Neutrophil (primary cell): Measurements from ENCODE around the gene QSOX2.

Experiments used
- H3K27ac ChIP-seq: fragments of 200-600 bp; sonication (generic); 2 replicates; pipeline ENCODE4 v1.5.1; 2016; ENCODE audit warnings: mild to moderate bottlenecking, moderate library complexity
- H3K27me3 ChIP-seq: fragments of 200-600 bp; sonication (generic); 2 replicates; pipeline ENCODE4 v1.6.0; 2016; ENCODE audit warnings: mild to moderate bottlenecking
- H3K36me3 ChIP-seq: fragments of 200-600 bp; sonication (generic); 2 replicates; pipeline ENCODE4 v1.5.1; 2017
- H3K4me1 ChIP-seq, 2 experiments: fragments of 200-600 bp in 1 of 2; sonication (generic) in 1 of 2; 1 replicate in 1 of 2; 2 replicates in 1 of 2; pipeline versions ENCODE4 v1.5.1 to v1.6.1; 2013 to 2016; ENCODE audit warnings: low read depth in 1 of 2, low read length in 1 of 2, mild to moderate bottlenecking in 1 of 2, moderate library complexity in 1 of 2; ENCODE audit not compliant: control insufficient read depth in 1 of 2, insufficient read depth in 1 of 2
- H3K4me3 ChIP-seq, 2 experiments: fragments of 200-600 bp in 1 of 2; sonication (generic) in 1 of 2; 1 replicate in 1 of 2; 2 replicates in 1 of 2; pipeline ENCODE4 v1.5.1; 2013 to 2016; ENCODE audit warnings: low read depth in 1 of 2, low read length in 1 of 2, mild to moderate bottlenecking in 1 of 2, moderate library complexity in 1 of 2
- H3K9me3 ChIP-seq: fragments of 200-600 bp; sonication (generic); 2 replicates; pipeline ENCODE4 v1.5.1; 2016
- TF ChIP-seq, protein P1 (sequence below): fragments of 200-600 bp; sonication (generic); IDR thresholded peaks from 2 replicates; pipeline ENCODE4 v1.5.1; 2016; ENCODE audit warnings: antibody characterized with exemption

The QSOX2 gene

DNA sequence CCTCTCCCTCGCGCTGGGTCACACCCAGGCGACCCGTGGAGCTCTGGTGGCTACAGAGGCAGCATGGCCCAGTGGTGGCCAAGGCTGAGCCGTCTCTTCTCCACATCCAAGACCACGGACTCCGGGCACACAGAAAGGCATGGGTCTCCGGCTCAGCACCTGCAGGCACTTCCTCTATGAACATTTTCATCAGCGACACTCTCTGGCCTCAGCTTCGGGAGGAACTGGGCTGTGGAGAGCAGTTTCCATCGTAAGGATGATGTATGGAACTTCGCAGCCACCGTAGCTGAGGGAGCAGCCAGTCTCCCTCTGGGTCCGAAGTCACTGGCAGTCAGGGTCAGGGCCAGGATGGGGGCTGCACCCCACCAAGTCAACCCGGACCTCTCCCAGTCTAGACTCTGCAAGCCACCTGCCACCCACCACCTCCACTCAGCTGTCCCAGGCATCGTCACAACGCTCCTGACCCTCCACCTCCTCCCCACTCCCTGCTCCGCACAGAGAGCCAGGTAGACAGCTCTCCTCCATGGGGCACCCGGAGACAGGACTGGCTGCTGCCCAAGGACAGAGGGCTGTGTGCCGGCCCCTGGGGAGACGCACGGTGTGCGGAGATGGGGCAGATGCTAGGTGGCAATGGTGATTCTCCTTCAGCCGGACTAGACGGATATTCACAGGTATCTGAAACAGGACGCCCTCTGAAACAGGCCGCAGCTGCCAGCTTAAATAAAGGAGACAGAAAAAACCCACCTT, 9.7 kb downstream of the QSOX2 start:
- Histone ChIP-seq H3K36me3 (no peaks in the 10 kb centered on the region), H3K4me3 (no peak overlapping the region), H3K4me1 (peaks cover 20 to 21% of the 10 kb centered on the region in 2 experiments), H3K27me3 (no peaks in the 10 kb centered on the region), H3K9me3 (no peaks in the 10 kb centered on the region), H3K27ac (no peak overlapping the region)
- TF ChIP-seq, protein P1, sequence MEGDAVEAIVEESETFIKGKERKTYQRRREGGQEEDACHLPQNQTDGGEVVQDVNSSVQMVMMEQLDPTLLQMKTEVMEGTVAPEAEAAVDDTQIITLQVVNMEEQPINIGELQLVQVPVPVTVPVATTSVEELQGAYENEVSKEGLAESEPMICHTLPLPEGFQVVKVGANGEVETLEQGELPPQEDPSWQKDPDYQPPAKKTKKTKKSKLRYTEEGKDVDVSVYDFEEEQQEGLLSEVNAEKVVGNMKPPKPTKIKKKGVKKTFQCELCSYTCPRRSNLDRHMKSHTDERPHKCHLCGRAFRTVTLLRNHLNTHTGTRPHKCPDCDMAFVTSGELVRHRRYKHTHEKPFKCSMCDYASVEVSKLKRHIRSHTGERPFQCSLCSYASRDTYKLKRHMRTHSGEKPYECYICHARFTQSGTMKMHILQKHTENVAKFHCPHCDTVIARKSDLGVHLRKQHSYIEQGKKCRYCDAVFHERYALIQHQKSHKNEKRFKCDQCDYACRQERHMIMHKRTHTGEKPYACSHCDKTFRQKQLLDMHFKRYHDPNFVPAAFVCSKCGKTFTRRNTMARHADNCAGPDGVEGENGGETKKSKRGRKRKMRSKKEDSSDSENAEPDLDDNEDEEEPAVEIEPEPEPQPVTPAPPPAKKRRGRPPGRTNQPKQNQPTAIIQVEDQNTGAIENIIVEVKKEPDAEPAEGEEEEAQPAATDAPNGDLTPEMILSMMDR: no peak

DNA sequence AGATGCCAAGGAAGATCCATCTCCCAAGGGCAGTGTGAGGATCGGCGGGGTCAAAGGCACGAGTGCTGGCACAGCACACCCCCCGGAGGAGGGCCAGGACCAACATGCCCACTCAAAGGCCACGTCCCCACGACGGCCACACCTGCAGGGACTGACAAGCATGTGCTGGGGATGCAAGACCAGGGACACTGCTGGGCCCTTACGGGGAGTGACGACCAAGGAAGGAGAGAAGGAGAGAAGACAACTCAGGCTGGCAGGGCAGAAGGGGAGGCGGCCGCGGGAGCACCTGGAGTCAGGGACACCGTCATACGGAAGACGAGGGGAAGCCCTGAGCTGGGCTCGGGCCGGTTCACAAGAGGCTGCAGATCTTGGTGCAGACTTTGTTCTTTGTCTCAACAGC, 10.4 kb downstream of the QSOX2 start:
- TF ChIP-seq, protein P1: no peak
- no peaks in the 10 kb centered on the region for H3K27me3 ChIP-seq
- H3K4me1 ChIP-seq: peaks cover 20 to 21% of the 10 kb centered on the region in 2 experiments
- H3K9me3 ChIP-seq: no peaks in the 10 kb centered on the region
- H3K36me3 ChIP-seq: no peaks in the 10 kb centered on the region
- H3K4me3 ChIP-seq: no peak overlapping the region
- no peak overlapping the region for H3K27ac ChIP-seq

GRCh38 chr9:136234597-136234996, 11.0 kb downstream of the QSOX2 start:
- Histone ChIP-seq H3K9me3 (no peaks in the 10 kb centered on the region), H3K27ac (no peak overlapping the region), H3K4me1 (peaks cover 20 to 21% of the 10 kb centered on the region in 2 experiments), H3K36me3 (no peaks in the 10 kb centered on the region), H3K27me3 (no peaks in the 10 kb centered on the region), H3K4me3 (no peak overlapping the region)
- TF ChIP-seq, protein P1: no peak

- H3K9me3 ChIP-seq: no peaks in the 10 kb centered on the region
- no peak overlapping the region for H3K27ac ChIP-seq
- H3K27me3 ChIP-seq: no peaks in the 10 kb centered on the region
- TF ChIP-seq, protein P1: no peak
- H3K4me1 ChIP-seq: peaks cover 20 to 21% of the 10 kb centered on the region in 2 experiments
- H3K36me3 ChIP-seq: no peaks in the 10 kb centered on the region
- H3K4me3 ChIP-seq: no peak overlapping the region
Measured at GRCh38 chr9:136233868-136234267, 11.7 kb downstream of the QSOX2 start.

DNA sequence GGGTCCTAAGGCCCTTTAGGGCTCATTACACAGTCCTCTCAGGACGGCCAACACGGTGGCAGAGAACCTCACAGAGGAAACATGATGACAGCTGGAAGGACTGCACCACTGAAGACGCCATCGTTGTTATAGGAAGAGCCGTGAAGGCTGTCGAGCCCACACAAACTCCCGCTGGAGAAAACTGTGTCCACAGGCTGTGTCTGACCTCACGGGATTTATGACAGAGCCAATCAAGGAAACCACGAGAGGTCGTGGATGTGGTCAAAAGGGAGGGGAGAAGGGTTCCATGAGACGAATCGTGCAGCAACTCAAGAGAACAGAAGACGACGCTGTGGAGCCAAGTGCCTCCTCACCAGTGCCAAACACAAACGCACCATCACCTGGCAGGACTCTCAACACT, 12.2 kb downstream of the QSOX2 start:
- TF ChIP-seq, protein P1: no peak
- Histone ChIP-seq H3K27ac (no peak overlapping the region), H3K9me3 (no peaks in the 10 kb centered on the region), H3K27me3 (no peaks in the 10 kb centered on the region), H3K36me3 (no peaks in the 10 kb centered on the region), H3K4me1 (peaks cover 20 to 21% of the 10 kb centered on the region in 2 experiments), H3K4me3 (no peak overlapping the region)
